ENCODE results near the gene MRPL24. TPM values are rescaled to one million over a fixed set of nuclear protein-coding genes. Genes with fewer than 3 reads are reported as not detected.

MRPL24 gene
- total and polyA plus RNA-seq, 9 of the 15 experiments (the other 6 are each of a cell fraction or from before 2014, with no cell fraction given), result 74.3 to 267 (median 113) TPM

- no peak for TF ChIP-seq TAF1 (IDR thresholded peaks at IDR 0.05; ENCODE audit: control insufficient read depth, extremely low read depth, insufficient read depth, low read length, severe bottlenecking)
- TF ChIP-seq MAFF (IDR thresholded peaks at IDR 0.05; ENCODE audit: low read length), result no peak
- peak; percentile 50; the same call in 1 of the 2 replicates for TF ChIP-seq MYC (IDR thresholded peaks at IDR 0.05; ENCODE audit: low read depth, low read length)
- no peak for TF ChIP-seq MYC (CRISPR knock-in tag; IDR thresholded peaks at IDR 0.05; ENCODE audit: borderline replicate concordance, low read depth)
- TF ChIP-seq CTBP1 (IDR thresholded peaks at IDR 0.05; ENCODE audit: borderline replicate concordance), result no peak
- TF ChIP-seq JUNB (CRISPR knock-in tag; conservative IDR thresholded peaks at IDR 0.05), result no peak
- TF ChIP-seq PHF21A (IDR thresholded peaks at IDR 0.05; ENCODE audit: borderline replicate concordance, low read depth), result peak; percentile 53; the same call in 1 of the 2 replicates
- TF ChIP-seq ZNF507 (tag; conservative IDR thresholded peaks at IDR 0.05), result no peak
- TF ChIP-seq JUND (IDR thresholded peaks at IDR 0.05; ENCODE audit: borderline replicate concordance, low read depth, low read length), result no peak
- TF ChIP-seq JUND (tag; IDR thresholded peaks at IDR 0.05; ENCODE audit: borderline replicate concordance, low read depth, low read length), result no peak
- no peak for TF ChIP-seq HDAC6 (IDR thresholded peaks at IDR 0.05; ENCODE audit: low read depth, low read length)
- no peak for TF ChIP-seq SRF (CRISPR knock-in tag; IDR thresholded peaks at IDR 0.05)
- TF ChIP-seq, protein P1, sequence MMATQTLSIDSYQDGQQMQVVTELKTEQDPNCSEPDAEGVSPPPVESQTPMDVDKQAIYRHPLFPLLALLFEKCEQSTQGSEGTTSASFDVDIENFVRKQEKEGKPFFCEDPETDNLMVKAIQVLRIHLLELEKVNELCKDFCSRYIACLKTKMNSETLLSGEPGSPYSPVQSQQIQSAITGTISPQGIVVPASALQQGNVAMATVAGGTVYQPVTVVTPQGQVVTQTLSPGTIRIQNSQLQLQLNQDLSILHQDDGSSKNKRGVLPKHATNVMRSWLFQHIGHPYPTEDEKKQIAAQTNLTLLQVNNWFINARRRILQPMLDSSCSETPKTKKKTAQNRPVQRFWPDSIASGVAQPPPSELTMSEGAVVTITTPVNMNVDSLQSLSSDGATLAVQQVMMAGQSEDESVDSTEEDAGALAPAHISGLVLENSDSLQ (IDR thresholded peaks at IDR 0.05), result no peak
- no peak for TF ChIP-seq FOXK2 (conservative IDR thresholded peaks at IDR 0.05 in 1 of 2, IDR thresholded peaks at IDR 0.05 in 1 of 2; ENCODE audit: low read depth in 2 of 2)
- no peak for TF ChIP-seq TGIF2 (CRISPR knock-in tag; IDR thresholded peaks at IDR 0.05)
- no peak for TF ChIP-seq POLR2H (tag; IDR thresholded peaks at IDR 0.05; ENCODE audit: low read depth)
- 0 out of 4 replicates have a peak, but pooled peaks of 1 of the 2 experiments have one; percentile 29 for TF ChIP-seq HDAC1 (IDR thresholded peaks at IDR 0.05)
- no peak for TF ChIP-seq ZNF644 (tag; IDR thresholded peaks at IDR 0.05; ENCODE audit: low read depth)
- no peak for TF ChIP-seq USF1 (CRISPR knock-in tag; IDR thresholded peaks at IDR 0.05)
- TF ChIP-seq, protein P2, sequence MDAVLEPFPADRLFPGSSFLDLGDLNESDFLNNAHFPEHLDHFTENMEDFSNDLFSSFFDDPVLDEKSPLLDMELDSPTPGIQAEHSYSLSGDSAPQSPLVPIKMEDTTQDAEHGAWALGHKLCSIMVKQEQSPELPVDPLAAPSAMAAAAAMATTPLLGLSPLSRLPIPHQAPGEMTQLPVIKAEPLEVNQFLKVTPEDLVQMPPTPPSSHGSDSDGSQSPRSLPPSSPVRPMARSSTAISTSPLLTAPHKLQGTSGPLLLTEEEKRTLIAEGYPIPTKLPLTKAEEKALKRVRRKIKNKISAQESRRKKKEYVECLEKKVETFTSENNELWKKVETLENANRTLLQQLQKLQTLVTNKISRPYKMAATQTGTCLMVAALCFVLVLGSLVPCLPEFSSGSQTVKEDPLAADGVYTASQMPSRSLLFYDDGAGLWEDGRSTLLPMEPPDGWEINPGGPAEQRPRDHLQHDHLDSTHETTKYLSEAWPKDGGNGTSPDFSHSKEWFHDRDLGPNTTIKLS (IDR thresholded peaks at IDR 0.05; ENCODE audit: borderline replicate concordance, low read depth), result no peak
- no peak for TF ChIP-seq POU5F1 (IDR thresholded peaks at IDR 0.05; ENCODE audit: borderline replicate concordance, low read depth, low read length, partially characterized antibody)
- no peak for TF ChIP-seq L3MBTL2 (IDR thresholded peaks at IDR 0.05)
- TF ChIP-seq HNRNPH1 (optimal IDR thresholded peaks at IDR 0.05; ENCODE audit: low read depth, low read length), result no peak
- no peak for TF ChIP-seq BRF2 (IDR thresholded peaks at IDR 0.05; ENCODE audit: borderline replicate concordance, insufficient read depth, insufficient read length)
These were observed 34.1 kb downstream of the MRPL24 start (continued) for GRCh38 chr1:156706657-156707416.
